GM21526 (cell line): ENCODE results near the gene ESPNL.

Experiments
- ATAC-seq: cut with Tn5 transposase; IDR thresholded peaks from one replicate; pipeline ENCODE4 v1.9.1; 2021; ENCODE audit warnings: moderate library complexity; ENCODE audit not compliant: unreplicated experiment, low FRiP score

The ESPNL gene

GRCh38 chr2:238139196-238140039 is 39.3 kb downstream of the ESPNL start:
- no peak for ATAC-seq

- ATAC-seq = no peak
Measured at GRCh38 chr2:238140040-238140439, 39.9 kb downstream of the ESPNL start.

- no peak for ATAC-seq
Measured at GRCh38 chr2:238140721-238141540, 40.8 kb downstream of the ESPNL start.

- ATAC-seq = no peak
Measured at GRCh38 chr2:238141541-238142318, 41.6 kb downstream of the ESPNL start.

- no peak for ATAC-seq
Measured at GRCh38 chr2:238142382-238143205, 42.5 kb downstream of the ESPNL start.

GRCh38 chr2:238143239-238143951 is 43.3 kb downstream of the ESPNL start:
- no peak for ATAC-seq

- ATAC-seq = no peak
Measured at GRCh38 chr2:238144262-238144661, 44.1 kb downstream of the ESPNL start.

GRCh38 chr2:238145046-238145445 is 44.9 kb downstream of the ESPNL start:
- no peak for ATAC-seq

GRCh38 chr2:238145851-238146250 is 45.7 kb downstream of the ESPNL start:
- ATAC-seq = no peak

GRCh38 chr2:238146884-238147544 is 46.9 kb downstream of the ESPNL start:
- no peak for ATAC-seq

GRCh38 chr2:238148981-238149380 is 48.8 kb downstream of the ESPNL start:
- ATAC-seq = no peak

- ATAC-seq = no peak
Measured at GRCh38 chr2:238149841-238150572, 49.9 kb downstream of the ESPNL start.

- no peak for ATAC-seq
Measured at GRCh38 chr2:238150686-238151085, 50.5 kb downstream of the ESPNL start.

- no peak for ATAC-seq
Measured at GRCh38 chr2:238151205-238151604, 51.1 kb downstream of the ESPNL start.

GRCh38 chr2:238151628-238152235 is 51.6 kb downstream of the ESPNL start:
- ATAC-seq = no peak

- ATAC-seq = no peak
Measured at GRCh38 chr2:238152771-238153688, 52.9 kb downstream of the ESPNL start.

- ATAC-seq = no peak
Measured at GRCh38 chr2:238154570-238154969, 54.4 kb downstream of the ESPNL start.
